GM21390 (cell line): Measurements from ENCODE around the gene GADD45GIP1.
"Not testable (repeated sequence)": the region's sequence is repeated elsewhere in the genome, so short reads cannot be mapped to it uniquely, and the experiment has no call there.

ENCODE experiments used
- ATAC-seq: cut with Tn5 transposase; IDR thresholded peaks from one replicate; pipeline ENCODE4 v1.9.1; 2021; ENCODE audit not compliant: unreplicated experiment

The GADD45GIP1 gene

DNA sequence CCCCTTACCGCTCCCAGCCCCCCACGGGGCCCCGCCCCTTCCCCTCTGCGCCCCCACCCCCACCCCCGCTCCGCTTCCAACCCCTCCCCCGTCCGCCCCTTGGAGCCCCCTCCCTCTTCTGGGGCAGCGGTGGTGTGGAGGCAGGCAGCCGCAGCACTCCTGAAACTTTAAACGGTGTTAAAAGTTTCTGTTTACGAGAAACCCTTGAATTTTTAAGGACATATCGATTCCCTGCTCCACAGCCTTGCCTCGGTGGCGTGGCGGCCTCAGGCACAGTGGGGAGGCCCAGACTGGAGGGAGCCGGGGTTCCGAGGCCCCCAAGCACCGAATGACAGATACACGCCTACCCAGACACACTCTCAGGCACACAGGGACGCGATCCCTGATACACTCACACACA, 33.4 kb upstream of the GADD45GIP1 start:
- no peak for ATAC-seq

DNA sequence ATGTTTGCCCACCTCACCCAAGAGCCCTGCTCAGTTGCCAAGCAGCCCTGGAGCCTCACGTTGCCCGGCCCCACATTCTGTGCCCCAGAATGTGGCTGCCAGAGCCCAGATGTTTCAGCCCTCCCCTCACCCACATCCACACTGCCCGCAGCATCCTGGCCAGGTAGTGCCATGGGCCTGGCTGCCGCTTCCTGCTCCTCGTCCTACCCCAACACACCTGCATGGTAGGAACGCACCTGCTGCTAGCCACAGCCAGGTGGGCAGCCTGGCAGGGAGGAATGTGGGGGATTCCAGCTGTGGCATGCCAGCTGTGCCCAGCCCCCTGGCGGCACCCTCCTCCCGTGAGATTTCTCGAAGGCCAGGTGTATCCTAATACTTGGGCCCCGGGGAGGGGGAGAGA, 30.8 kb upstream of the GADD45GIP1 start:
- ATAC-seq = no peak

DNA sequence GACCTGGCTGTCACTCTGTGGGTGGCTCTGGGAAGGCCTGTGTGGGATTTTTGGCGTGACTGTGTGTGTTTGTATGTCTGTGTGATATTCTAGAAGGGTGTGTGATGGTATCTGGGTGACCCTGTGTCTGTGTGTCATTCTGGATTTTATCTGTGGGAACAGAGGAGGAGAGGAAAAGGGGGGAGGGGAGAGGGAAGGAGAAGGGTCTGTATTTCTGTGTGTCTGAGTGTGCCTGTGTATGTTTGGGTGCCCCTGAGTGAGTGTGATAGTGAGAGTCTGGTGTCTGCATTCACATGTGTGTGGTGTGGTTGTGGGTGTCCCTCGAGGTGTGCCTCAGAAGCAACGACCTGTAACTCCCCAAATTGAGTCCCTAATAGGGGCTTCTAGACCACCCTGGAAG, 30.2 kb upstream of the GADD45GIP1 start:
- no peak for ATAC-seq

DNA sequence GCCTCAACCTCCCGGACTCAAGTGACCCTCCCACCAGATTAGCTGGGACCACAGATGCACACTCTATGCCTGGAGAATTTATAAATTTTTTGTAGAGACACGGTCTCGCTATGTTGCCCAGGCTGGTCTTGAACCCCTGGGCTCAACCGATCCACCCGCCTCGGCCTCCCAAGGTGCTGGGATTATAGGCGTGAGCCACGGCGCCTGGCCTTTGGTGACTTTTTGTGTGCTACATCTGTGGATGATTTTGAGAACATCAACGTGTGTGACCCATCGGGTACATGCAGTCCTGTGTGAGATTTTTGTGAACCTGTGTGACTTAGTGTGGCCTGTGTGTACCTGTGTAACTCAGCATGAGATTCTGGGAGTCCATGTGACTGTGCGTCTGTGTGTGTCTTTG, 29.7 kb upstream of the GADD45GIP1 start:
- no peak for ATAC-seq

DNA sequence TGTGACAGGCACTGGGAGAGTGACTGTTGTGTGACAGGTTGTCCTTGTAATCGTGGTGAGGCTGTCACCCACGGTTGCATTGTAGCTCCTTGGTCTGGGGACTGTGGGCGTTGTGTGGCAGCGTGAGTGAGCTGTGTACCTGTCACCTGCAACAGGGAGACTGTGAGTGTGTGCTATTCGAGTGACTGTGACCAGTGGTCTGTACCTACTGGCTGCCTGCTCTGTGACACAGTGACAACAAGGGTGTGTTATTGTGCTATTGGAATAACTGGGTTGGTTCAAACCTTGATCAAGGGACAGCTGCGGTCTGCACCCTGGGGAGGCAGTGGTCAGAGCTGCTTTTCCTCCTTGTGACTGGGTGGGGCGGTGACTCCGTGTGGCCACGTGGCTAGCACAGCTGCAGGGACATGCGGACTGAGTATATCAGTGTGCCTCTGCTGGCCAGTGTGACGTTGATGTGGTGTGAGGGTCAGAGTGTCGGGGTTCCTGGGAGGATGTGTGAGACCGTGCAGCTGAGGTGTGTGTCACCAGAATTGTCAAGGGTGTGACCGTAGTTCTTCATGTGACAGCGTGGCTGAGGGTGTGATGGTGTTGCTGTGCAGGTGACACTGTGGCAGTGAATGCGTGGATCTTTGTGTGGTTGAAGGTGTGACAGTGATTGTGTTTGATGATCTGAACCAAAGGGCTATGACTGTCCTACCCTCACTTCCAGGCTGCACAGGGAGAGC, 28.2 kb upstream of the GADD45GIP1 start:
- ATAC-seq = no peak

DNA sequence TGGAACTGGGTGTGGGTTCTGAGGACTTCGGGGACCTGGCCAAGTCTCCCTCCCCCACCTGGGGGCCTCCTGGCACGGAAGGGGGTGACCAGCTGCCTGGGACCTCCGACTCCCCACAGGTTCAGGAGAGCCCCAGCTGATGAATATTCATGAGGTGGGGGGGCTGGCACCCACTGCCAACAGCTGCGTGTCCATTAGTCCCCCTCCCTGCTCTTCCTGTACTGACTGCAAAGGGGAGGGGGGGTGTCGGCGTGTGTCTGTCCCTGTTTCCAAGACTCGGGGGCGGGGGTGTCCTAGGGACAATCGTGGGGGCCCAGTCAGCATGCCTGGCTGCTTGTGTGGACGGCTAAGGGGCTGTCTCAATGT, 27.6 kb upstream of the GADD45GIP1 start:
- ATAC-seq = no peak

DNA sequence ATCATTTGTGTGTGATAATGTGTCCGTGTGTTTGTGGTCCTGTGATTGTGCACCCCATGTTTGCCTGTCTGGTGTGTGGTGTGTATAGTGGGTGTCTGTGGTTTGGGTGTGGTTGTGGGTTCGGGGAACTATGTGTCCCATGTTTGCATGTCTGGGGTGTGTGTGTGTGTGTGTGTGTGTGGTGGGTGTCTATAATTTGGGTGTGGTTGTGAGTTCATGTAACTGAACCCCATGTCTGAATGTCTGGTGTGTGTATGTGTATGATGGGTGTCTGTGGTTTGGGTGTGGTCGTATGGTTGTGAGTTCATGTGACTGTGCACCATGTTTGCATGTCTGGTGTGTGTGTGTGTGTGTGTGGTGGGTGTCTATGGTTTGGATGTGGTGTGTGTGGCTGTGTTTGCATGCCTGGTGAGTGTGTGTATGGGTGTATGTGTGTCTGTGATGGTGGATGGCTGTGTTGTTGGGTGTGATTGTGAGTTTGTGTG, 27.2 kb upstream of the GADD45GIP1 start:
- no peak for ATAC-seq

DNA sequence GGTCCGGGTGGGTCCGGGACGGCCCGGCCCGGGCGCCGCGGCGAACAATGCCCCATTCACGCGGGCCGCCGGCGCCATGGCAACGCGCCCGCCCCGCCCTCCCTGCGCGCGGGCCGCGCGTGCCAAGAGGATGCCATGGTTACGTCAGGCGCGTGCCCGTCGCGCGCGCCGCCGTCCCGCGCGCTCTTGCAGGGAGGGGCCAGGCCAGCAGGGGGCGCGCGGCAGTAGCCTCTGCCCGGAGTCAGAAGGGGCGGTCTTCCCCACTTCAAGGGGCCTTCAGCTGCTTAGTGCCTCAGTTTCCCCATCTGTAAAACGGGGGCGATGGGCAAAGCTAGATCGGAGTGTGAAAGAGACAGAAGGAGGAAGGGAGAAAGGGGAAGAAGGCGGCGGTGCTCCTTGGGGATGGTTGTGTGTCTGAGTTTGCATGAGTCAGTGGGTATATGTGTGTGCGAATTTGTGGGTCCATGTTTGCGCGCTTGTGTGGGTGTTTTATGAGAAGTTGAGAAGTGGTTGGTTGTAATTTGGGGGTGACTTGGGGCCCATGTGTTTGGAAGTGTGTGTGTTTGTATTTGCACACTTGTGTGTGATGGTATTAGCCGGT, 26.6 kb upstream of the GADD45GIP1 start:
- no peak for ATAC-seq

DNA sequence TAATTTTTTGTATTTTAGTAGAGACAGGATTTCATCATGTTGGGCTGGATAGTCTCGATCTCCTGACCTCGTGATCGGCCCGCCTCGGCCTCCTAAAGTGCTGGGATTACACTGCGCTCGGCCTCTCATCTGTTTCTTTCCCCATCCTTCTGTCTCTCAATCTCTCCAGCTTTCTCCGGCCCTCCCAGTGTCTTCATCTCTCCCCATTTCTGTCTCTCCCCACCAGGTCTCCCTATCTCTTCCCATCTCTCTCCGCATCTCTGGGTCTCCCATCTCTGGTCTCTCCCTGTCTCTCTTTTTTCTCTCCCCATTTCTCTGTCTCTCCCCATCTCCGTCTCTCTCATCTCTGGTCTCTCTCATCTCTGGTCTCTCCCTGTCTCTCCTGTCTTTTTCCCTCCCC, 26.1 kb upstream of the GADD45GIP1 start:
- no peak for ATAC-seq

DNA sequence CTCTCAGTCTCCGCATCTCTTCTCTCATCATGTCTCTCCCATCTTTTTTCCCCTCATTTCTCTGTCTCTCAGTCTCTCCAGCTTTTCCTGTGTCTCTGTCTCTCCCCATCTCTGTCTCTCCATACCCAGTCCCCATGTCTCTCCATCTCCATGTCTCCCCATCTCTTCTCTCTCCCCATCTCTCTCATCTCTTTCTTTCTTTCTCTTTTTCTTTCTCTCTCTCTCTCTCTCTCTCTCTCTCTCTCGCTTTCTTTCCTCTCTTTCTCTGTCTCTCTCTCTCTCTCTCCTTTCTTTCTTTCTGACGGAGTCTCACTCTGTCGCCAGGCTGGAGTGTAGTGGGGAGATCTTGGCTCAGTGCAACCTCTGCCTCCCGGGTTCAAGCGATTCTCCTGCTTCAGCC, 25.6 kb upstream of the GADD45GIP1 start:
- ATAC-seq = no peak

DNA sequence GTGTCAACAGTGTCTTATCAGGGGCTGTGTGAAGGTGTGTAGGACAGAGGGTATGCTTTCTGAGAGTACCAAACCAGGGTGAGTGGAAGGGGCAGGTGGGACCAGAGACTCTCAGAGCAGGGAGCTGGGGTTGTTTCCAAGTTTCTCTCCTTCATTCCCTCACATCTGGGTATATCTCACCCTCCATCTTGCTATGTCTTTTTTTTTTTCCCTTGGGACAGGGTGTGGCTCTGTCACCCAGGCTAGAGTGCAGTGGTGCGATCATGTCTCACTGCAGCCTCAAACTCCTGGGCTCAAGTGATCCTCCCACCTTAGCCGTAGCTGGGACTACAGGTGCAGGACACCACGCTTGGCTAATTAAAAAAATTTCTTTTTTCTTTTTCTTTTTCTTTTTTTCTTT, 23.0 kb upstream of the GADD45GIP1 start:
- ATAC-seq = no peak

DNA sequence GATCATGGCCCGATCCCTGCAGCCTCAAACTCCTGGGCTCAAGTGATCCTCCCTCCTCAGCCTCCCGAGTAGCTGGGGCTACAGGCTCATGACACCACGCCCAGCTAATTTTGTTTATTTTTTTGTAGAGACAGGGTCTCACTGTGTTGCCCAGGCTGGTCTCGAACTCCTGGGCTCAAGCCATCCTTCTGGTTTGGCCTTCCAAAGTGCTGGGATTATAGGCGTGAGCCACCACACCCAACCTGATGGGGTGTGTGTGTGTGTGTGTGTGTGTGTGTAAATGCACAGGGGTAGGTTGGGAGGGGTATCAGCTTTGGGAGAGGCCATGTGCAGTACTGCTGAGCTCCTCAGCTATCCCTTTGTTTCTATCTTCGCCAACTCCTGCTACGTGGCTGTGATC, 19.1 kb upstream of the GADD45GIP1 start:
- ATAC-seq = not testable (repeated sequence)

DNA sequence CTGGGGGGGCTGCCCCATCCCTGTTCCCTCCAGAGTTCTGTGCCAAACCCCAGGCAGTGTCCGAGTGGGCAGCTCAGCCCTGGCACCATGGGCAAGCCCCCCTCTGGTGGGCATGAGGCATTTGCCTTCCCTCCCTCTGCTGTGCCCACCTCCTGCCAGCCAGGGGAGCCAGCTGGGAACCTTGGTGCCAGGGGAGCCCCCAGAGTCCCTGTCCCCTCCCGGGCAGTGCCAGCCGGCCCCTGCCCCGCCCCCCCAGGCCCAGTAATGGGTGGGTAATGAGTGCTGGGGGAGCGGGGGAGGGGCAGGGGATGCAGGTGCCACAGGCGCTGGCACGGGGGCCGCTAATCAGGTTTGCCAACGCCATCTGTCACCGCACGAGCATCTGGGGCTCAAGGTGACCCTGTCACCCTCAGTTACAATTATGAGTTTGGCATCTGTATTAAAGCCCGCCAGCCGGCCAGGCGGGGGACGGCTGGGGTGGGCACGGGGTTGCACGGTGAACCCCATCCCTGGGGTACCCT, 18.3 kb upstream of the GADD45GIP1 start:
- no peak for ATAC-seq

DNA sequence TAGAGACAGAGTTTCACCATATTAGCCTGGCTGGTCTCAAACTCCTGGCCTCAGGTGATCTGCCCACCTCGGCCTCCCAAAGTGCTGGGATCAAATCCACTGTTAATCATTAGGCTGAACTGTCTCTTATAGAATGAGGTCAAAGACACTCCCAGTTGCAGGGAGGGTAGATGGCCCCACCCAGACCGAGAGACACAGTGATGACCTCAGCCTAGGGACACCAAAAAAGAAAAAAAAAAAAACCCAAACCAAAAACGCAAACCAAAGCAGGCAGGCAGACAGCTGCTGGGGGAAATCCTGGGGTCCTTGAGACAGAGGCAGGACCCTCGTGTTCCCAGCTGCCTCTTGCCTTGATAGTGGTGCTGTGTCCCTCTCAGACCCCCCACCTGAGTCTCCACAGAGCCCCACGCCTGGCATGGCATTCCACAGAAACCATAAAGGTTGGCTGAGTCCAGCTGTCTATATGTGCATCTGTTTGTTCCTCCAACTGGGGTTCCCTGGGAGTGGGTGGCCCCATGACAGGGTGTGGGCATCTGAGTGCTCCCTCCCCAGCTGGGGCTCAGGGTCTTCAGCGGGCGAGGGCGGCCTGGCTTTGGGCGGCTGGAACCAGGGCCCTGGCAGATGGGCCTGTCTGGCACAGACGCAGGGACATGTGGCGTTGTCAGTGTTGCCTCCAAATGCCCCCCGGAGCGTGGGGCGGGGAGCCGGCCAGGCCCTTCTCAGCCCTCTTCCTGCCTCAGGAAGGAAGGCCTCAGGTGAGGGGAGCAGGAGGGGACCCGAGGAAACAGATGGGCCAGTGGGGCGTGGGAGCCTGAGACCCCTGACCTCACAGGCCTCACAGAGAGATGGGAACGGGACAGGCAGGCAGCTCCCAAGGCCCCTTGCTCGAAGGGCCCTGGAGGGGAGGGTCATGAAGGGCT, 17.5 kb upstream of the GADD45GIP1 start:
- no peak for ATAC-seq

DNA sequence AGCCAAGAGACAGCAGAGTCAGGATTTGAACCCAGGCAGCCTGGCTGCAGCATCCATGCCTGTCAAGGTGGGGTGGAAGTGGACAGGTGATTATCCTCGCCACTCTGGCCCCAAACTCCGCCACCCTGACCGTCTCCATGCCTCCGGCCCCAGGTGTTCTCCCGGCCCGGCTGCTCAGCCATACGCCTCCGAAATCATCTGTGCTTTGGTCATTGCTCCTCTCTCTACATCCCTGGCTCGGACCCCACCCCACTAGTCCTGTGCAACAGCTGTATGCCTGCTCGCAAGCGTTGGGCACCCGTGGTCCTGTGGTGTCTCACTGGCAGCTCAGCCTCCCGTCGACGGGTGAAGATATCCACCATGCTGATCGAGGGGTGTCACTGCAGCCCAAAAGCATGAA, 16.2 kb upstream of the GADD45GIP1 start:
- ATAC-seq = no peak

DNA sequence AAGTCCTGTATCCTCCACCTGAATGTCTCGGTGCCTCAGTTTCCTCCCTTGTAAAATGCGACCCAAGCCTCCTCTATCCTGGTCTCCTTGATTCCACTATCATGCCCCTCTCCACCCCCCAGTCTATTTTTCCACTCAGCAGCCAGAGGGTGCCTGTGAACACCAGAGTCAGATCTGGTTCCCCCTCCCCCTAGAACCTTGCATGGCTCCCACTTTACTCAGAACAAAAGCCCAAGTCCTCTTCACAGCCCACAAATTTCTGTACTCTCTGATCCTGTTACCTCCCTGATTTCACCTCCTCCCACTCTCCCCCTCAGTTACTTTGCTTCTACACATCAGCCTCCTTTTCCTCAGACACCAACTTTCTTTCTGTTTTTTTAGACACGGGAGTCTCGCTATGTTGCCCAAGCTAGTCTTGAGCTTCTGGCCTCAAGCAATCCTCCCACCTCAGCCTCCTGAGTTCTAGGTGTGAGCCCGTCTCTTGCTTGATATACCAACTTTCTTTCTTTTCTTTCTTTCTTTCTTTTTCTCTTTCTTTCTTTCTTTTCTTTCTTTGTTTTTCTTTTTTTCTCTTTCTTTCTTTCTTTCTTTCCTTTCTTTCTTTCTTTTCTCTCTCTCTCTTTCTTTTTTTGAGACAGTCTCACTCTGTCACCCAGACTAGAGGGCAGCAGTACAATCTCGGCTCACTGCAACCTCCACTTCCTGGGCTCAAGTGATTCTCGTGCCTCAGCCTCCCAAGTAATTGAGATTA, 13.2 kb upstream of the GADD45GIP1 start:
- ATAC-seq = no peak

DNA sequence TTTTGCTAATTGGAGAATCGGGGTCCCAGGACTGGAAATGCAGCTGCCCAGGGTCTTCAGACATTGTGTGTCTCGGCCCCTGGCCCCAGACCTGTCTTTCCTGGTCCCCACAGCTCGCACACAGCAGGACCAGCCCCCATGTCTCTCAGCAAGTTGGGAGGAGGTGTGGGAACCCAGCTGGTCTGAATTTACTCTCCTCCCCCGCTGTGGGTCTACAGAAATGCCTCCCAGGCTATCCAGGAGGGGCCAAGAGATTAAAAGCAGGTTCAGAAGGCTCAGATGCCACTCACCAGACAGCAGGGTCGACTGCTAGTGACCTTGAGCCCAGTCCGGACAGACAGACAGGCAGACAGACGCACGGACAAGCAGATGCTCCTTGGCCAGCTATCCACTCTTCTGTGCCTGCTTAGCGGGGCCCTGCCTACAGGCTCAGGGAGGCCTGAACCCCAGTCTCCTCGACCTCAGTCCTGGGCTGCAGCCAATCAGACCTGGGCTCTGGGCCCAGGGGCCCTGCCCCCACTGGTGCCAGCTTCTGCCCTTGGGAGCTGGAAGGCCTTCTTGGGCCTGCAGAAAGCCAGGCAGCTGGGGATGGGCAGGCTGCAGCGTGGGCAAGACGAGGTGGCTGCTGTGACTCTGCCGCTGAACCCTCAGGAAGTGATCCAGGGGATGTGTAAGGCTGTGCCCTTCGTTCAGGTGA, 12.4 kb upstream of the GADD45GIP1 start, which contains the start of gene DAND5:
Gene DAND5, plus strand, starts transcription at position 285 of the 697 bp plus-strand sequence. Its CDS starts 85 bp downstream, at position 370.
- no peak for ATAC-seq

DNA sequence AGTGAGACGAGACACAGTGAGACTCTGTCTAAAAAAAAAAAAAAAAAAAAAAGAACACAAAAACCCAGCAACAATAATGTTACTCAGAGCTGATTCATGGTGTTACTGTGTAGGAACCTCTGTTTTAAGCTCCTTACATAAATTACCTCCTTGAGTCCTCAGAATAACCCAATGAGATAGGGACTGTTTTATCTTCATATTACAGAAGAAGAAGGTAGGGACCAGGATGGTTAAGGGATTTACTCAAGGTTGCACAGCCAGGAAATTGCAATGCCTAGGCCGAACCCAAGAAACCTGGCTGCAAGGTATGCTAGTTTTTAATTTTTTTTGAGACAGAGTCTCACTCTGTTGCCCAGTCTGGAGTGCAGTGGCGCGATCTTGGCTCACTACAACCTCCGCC, 10.9 kb upstream of the GADD45GIP1 start:
- ATAC-seq = no peak

DNA sequence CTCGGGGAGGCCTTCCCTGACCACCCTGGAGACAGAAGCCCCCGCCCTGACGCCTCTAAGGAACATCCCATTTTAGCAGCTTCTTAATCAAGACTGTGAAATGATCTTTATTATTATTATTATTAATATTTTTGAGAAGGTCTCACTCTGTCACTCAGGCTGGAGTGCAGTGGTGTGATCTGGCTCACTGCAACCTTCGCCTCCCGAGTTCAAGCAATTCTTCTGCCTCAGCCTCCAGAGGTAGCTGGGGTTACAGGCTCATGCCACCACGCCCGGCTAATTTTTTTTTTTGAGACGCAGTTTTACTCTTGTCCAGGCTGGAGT, 8.8 kb upstream of the GADD45GIP1 start:
- no peak for ATAC-seq
